ENCODE results near the gene AP3S2.

DNA sequence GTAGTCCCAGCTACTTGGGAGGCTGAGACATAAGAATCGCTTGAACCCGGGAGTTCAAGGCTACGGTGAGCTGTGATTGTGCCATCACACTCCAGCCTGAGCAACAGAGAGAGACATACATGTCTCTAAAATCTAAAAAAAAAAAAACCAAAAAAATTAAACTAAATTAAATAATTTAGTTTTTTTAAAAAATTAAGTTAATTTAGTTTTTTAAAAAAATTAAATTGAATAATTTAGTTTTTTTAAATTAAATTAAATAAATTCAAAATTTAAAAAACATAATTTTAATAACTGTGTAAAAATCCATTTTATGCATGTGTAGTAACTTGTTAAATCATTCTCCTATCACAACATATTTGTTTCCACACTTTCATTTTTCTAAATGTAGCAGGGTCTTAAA is 39.1 kb upstream of the AP3S2 start:
- TF ChIP-seq, protein P1, sequence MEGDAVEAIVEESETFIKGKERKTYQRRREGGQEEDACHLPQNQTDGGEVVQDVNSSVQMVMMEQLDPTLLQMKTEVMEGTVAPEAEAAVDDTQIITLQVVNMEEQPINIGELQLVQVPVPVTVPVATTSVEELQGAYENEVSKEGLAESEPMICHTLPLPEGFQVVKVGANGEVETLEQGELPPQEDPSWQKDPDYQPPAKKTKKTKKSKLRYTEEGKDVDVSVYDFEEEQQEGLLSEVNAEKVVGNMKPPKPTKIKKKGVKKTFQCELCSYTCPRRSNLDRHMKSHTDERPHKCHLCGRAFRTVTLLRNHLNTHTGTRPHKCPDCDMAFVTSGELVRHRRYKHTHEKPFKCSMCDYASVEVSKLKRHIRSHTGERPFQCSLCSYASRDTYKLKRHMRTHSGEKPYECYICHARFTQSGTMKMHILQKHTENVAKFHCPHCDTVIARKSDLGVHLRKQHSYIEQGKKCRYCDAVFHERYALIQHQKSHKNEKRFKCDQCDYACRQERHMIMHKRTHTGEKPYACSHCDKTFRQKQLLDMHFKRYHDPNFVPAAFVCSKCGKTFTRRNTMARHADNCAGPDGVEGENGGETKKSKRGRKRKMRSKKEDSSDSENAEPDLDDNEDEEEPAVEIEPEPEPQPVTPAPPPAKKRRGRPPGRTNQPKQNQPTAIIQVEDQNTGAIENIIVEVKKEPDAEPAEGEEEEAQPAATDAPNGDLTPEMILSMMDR (IDR thresholded peaks at IDR 0.05) = no peak
- TF ChIP-seq POLR2A (IDR thresholded peaks at IDR 0.05) = no peak
